Thoracic aorta (tissue), 2 donors: ENCODE measurements around the gene PSORS1C1. TPM values are rescaled to one million over a fixed set of nuclear protein-coding genes. Genes with fewer than 3 reads are reported as not detected.
A peak's percentile ranks its signal among the peaks of the same experiment; 100 is the strongest.
"Not testable (repeated sequence)": the region's sequence is repeated elsewhere in the genome, so short reads cannot be mapped to it uniquely, and the experiment has no call there.

Source experiments
- ATAC-seq: fragments of 150-250 bp; one replicate; pipeline ENCODE4 v1.8.0; 2017; ENCODE audit warnings: low read depth; ENCODE audit not compliant: insufficient number of reproducible peaks, low FRiP score
- DNase-seq: peaks from one replicate; pipeline ENCODE4 v3.0.0-alpha.2; 2020; ENCODE audit warnings: low spot score
- H3K27ac ChIP-seq, 2 donors: fragments of 200-600 bp; sonication (generic); 1 replicate in 1 of 2; 2 replicates in 1 of 2; pipeline ENCODE4 v1.5.1; 2016; ENCODE audit warnings: mild to moderate bottlenecking in 2 of 2, moderate library complexity in 2 of 2
- H3K27me3 ChIP-seq: fragments of 200-600 bp; sonication (generic); replicated peaks from 2 replicates; pipeline ENCODE4 v1.6.0; 2016; ENCODE audit warnings: mild to moderate bottlenecking; ENCODE audit not compliant: insufficient read depth
- H3K36me3 ChIP-seq: fragments of 200-600 bp; sonication (generic); one replicate; pipeline ENCODE4 v1.5.1; 2016
- H3K4me1 ChIP-seq, 2 donors: fragments of 200-600 bp; sonication (generic); 1 replicate in 1 of 2; 2 replicates in 1 of 2; pipeline versions ENCODE4 v1.5.1 to v1.6.0; 2016; ENCODE audit warnings: low read depth in 2 of 2, mild to moderate bottlenecking in 1 of 2; ENCODE audit not compliant: control insufficient read depth in 1 of 2
- H3K4me3 ChIP-seq: fragments of 200-600 bp; sonication (generic); 2 replicates; pipeline ENCODE4 v1.5.1; 2016; ENCODE audit warnings: mild to moderate bottlenecking
- H3K9me3 ChIP-seq: fragments of 200-600 bp; sonication (generic); 2 replicates; pipeline ENCODE4 v1.5.1; 2016
- total RNA-seq, 2 donors: library from RNA; depleted of rRNA; stranded (reverse); fragments of >200 nt; gene quantifications; one replicate each; pipeline versions ENCODE4 v1.1.0 to v1.2.3, GENCODE V29; 2016
- TF ChIP-seq, protein P1 (sequence below): fragments of 200-600 bp; sonication (generic); IDR thresholded peaks from one replicate; pipeline ENCODE4 v1.5.1; 2019; ENCODE audit warnings: antibody characterized with exemption

PSORS1C1 gene
- total RNA-seq, 2 donors from 2014 or later = 3.7 to 6.8 TPM

DNA sequence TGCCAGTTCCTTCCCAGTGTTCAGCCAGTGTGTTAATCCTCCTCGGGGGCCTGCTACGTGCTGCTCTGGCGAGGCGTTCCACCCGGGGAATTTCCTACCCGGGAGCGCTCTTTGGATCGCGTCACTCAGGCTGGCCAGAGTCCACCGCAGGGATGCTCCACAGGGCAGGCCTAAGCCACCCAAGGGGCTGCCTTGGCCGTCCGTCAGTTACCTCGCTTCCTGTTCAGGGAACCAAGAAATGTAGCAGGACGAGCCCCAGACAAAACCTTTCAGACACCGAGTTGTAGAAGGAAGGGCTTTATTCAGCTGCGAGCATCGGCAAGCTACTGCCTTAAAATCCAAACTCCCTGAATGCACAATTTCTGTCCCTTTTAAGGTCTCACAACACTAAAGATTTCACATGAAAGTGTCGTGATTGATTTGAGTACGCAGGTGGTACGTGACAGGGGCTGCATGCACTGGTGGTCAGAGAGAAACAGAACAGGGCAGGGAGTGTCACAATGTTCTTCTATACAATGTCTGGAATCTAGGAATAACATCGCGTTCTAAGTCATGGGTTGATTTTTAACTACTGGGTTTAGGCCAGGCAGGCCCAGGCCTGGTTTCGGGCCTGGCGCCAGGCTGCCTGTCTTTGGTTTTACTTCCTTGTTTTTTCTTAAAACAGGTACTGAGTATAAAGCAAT is 71.6 kb downstream of the PSORS1C1 start:
- no peaks in the 10 kb centered on the region for H3K27me3 ChIP-seq
- H3K4me3 ChIP-seq = peak overlapping the region; percentile 62
- ATAC-seq (no peak), DNase-seq (no peak)
- H3K4me1 ChIP-seq = no peaks in the 10 kb centered on the region
- H3K27ac ChIP-seq = peak overlapping the region; percentile 68 to 82
- H3K9me3 ChIP-seq = no peaks in the 10 kb centered on the region
- no peaks in the 10 kb centered on the region for H3K36me3 ChIP-seq
- TF ChIP-seq, protein P1, sequence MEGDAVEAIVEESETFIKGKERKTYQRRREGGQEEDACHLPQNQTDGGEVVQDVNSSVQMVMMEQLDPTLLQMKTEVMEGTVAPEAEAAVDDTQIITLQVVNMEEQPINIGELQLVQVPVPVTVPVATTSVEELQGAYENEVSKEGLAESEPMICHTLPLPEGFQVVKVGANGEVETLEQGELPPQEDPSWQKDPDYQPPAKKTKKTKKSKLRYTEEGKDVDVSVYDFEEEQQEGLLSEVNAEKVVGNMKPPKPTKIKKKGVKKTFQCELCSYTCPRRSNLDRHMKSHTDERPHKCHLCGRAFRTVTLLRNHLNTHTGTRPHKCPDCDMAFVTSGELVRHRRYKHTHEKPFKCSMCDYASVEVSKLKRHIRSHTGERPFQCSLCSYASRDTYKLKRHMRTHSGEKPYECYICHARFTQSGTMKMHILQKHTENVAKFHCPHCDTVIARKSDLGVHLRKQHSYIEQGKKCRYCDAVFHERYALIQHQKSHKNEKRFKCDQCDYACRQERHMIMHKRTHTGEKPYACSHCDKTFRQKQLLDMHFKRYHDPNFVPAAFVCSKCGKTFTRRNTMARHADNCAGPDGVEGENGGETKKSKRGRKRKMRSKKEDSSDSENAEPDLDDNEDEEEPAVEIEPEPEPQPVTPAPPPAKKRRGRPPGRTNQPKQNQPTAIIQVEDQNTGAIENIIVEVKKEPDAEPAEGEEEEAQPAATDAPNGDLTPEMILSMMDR = no peak

DNA sequence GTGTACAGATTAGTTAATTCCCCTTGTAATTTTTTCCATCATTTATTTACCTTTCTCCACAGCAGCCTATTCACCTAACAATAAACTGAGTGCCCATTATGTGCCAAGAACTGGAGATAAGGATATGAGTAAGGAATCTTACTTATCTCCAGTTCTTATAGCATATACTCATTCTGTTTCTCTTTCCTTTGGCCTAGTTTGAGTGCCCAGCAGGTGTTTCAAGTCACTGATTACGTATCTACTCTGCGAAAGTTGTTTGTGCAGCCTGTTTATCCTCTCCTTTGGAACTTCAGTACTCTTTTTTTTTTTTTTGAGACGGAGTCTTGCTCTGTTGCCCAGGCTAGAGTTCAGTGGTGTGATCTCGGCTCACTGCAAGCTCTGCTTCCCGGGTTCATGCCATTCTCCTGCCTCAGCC is 73.2 kb downstream of the PSORS1C1 start:
- ATAC-seq = no peak
- no peaks in the 10 kb centered on the region for H3K27me3 ChIP-seq
- no peak overlapping the region for H3K4me3 ChIP-seq
- H3K36me3 ChIP-seq = no peaks in the 10 kb centered on the region
- H3K27ac ChIP-seq = no peak overlapping the region
- TF ChIP-seq, protein P1 = no peak
- H3K9me3 ChIP-seq = no peaks in the 10 kb centered on the region
- no peaks in the 10 kb centered on the region for H3K4me1 ChIP-seq
- DNase-seq = no peak

DNA sequence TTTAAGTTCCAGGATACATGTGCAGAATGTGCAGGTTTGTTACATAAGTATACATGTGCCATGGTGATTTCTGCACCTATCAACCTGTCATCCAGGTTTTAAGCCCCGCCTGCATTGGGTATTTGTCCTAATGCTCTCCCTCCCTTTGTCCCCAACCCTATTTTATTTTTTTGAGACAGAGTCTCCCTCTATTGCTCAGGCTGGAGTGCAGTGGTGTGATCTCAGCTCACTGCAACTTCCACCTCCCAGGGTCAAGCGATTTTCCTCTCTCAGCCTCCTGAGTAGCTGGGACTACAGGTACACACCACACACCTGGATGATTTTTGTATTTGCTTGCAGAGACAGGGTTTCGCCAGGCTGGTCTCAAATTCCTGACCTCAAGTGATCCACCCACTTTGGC is 74.6 kb downstream of the PSORS1C1 start:
- not testable (repeated sequence) for H3K4me1 ChIP-seq, H3K36me3 ChIP-seq, H3K9me3 ChIP-seq, H3K27me3 ChIP-seq, H3K4me3 ChIP-seq, ATAC-seq, DNase-seq, H3K27ac ChIP-seq

Other genes starting within 250 kb of the PSORS1C1 start
- gene DDR1, start 230.3 kb upstream of the PSORS1C1 start, total RNA-seq = 10 to 100 TPM; 22.1 to 23.8 TPM
- 10 to 100 TPM; 14.9 to 42.2 TPM for gene GTF2H4, start 206.6 kb upstream of the PSORS1C1 start, total RNA-seq
- 10 to 100 TPM; 20.2 to 26.0 TPM for gene VARS2, start 200.6 kb upstream of the PSORS1C1 start, total RNA-seq
- gene SFTA2, start 182.6 kb upstream of the PSORS1C1 start, total RNA-seq = not detected
- gene MUCL3, start 173.8 kb upstream of the PSORS1C1 start, total RNA-seq = 10 to 100 TPM in 1 of 2 donors, not detected in 1; 13.8 TPM
- not detected for gene MUC21, start 131.1 kb upstream of the PSORS1C1 start, total RNA-seq
- gene MUC22, start 104.3 kb upstream of the PSORS1C1 start, total RNA-seq = not detected
- gene C6orf15, start 2.2 kb upstream of the PSORS1C1 start, total RNA-seq = not detected
- gene CDSN, start 5.6 kb downstream of the PSORS1C1 start, total RNA-seq = 1 to 10 TPM in 1 of 2 donors, under 1 TPM in 1; 0.28 to 1.6 TPM
- not detected for gene PSORS1C2, start 24.3 kb downstream of the PSORS1C1 start, total RNA-seq
- gene CCHCR1, start 43.0 kb downstream of the PSORS1C1 start, total RNA-seq = 10 to 100 TPM; 11.1 to 31.6 TPM
- 10 to 100 TPM in 1 of 2 donors, 1 to 10 TPM in 1; 1.6 to 15.7 TPM for gene TCF19, start 43.8 kb downstream of the PSORS1C1 start, total RNA-seq
- 10 to 100 TPM in 1 of 2 donors, 1 to 10 TPM in 1; 4.0 to 12.9 TPM for gene POU5F1, start 55.9 kb downstream of the PSORS1C1 start, total RNA-seq
- 100 to 1,000 TPM; 321 to 782 TPM for gene HLA-C, start 157.3 kb downstream of the PSORS1C1 start, total RNA-seq
- 100 to 1,000 TPM; 552 to 852 TPM for gene HLA-B, start 242.4 kb downstream of the PSORS1C1 start, total RNA-seq